GM18867 (cell line): ENCODE results near the gene ZNF74.
"Not testable (repeated sequence)": the region's sequence is repeated elsewhere in the genome, so short reads cannot be mapped to it uniquely, and the experiment has no call there.

ENCODE experiments used
- ATAC-seq: cut with Tn5 transposase; IDR thresholded peaks from one replicate; pipeline ENCODE4 v1.9.1; 2021; ENCODE audit warnings: mild to moderate bottlenecking, moderate library complexity; ENCODE audit not compliant: unreplicated experiment

ZNF74 gene

DNA sequence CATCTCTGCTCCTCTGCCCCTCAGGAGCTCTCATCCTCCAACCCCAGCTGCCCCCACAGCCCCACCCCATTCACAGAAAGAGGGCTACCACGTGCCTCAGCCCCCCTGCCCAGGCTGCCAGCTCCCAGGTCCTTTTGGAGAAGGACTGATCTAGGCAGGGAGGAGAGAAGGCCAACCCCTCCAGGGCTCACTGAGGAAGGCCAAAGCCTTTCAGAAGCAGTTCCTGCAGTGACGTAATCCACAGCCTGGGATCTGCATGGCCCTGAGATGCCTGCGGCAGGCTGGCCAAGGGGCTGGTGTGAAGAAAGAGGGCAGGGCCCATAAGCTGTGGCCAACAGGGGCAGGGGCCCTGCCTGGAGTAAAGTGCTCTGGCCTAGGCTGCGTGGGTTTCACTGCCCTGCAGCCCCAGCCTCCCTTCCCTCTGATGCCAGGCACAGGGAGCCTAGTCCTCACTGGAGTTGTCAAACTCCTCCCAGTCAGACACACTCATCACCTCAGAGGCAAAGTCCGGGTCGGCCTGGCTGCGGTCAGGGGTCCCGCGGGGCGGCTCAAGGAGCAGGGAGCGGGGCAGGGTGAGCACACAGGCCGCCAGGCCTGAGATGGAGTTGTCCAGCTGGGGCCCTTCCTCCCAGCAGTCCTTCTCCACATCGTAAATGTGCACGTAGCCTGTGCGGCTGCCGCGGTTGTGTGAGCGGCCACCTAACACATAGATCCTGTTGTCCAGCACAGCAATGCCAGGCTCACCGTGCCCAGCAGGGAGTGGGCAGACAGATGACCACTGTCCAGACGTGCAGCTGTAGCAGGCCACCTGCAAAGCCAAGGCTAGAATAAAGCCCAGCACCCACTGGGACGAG lies 47.9 kb downstream of the ZNF74 start:
- no peak for ATAC-seq

DNA sequence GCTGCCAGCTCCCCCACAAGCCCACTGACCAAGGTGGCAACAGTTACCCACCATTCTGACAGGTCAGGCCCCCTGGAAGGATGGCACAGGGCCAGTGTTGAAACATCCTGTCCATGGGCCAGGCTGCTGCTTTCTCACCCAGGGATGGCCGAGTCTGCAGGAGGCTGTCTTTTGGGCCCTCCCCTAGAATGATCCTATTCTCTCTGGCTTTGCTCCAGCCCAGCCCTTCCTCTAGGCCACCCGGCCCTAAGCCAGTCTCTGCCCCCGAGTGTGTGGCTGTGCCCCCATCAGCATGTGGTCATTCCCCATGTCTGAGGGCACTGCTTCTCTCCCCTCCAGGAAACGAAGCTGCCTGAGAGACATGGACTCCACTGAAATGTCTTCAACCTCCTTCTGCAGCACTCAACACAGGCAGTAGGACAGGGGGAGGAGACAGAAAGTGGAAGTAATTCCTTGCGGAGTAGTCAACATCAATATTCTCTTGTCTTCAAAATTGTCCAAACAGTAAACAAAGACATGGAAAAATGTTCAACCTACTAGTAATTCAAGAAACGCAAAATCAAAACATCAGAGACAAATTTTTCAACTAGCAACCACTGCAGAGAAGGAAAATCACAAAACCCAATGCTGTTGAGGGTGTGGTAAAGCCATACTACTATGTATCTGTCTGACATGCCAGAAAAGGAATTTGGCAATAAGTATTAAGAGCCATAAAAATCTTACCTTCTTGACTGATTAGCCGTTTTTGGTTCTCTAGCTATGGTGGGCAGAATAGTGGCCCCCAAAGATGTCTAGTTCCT lies 48.7 kb downstream of the ZNF74 start:
- ATAC-seq: no peak

DNA sequence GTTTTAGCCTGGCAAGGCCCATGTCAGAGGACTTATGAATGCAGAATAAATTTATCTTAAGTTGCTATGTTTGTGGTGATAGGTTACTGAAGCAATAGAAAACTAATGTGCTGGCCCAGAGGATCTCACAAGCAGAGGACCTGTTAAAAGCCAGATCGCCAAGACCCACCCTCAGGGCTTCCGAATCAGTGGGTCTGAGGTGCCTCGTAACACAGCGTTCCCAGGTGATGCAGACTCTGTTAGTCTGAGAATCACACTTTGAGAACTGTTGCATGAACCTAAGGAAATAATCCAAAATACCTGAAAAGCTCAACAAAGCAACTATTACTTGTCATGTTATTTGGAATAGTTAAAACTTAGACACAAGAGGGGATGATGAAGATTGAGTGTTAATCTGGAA lies 50.4 kb downstream of the ZNF74 start:
- ATAC-seq: no peak

DNA sequence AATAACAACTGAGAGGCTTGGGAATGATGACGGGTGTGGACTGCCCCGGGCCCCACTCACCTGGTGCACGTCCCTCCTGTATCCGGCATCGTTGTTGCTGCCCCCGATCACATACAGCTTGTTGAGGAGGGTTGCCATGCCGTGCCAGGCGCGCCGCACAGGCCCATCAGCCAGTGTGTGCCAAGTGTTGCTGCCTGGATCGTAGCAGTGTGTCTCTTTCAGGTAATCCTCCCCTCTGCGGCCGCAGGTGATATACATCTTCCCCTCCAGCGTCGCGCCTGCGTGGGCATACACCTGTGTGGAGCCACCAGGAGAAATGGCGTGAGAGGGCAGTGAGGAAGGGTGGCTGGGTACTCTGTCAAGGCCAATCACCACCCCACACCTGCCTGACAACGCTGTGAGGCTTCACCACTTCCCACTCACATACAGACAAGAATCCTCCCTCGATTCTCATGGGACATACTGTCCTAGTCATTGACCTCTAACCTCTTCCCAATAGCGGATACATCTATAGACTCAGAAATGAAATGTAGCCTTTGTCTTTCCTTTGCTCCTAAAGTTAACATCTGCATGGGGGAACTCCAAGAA lies 52.5 kb downstream of the ZNF74 start:
- no peak for ATAC-seq

DNA sequence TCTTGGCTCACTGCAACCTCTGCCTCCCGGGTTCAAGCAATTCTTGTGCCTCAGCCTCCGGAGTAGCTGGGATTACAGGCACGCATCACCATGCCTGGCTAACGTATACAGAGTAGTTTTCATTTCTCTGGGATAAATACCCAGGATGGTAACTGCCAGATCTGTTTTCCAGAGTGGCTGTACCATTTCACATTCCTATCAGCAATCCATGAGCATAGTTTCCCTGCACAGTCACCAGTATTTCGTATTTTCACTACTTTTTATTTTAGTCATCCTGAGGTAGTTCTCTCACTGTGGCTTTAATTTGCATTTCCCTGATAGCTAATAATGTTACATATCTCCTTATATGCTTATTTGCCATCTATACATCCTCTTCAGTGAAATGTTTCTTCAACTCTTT lies 54.7 kb downstream of the ZNF74 start:
- no peak for ATAC-seq

DNA sequence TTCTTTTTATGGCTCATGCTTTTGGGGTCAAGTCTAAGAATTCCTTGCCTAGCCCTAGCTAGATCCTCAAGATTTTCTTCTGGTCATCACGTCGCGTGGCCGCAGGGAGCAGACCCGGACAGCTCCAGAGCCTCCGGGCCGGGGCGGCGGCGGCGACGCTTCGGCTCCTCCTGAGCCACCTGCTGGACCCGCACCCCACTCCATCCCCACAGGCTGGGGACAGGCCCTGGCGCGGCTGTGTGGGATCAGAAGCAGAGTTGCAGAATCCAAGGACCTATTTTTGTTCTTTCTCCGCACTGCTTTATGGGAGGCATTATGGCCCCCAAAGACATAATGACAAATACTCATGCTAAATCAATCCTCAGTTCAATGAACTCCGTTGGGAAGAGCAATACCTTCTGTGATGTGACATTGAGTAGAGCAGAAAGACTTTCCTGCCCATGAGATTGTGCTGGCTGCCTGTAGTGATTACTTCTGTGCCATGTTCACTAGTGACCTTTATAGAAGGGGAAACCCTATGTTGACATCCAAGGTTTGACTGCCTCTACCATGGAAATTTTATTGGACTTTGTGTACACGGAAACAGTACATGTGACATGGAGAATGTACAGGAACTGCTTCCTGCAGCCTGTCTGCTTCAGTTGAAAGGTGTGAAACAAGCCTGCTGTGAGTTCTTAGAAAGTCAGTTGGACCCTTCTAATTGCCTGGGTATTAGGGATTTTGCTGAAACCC lies 56.0 kb downstream of the ZNF74 start:
- no peak for ATAC-seq

DNA sequence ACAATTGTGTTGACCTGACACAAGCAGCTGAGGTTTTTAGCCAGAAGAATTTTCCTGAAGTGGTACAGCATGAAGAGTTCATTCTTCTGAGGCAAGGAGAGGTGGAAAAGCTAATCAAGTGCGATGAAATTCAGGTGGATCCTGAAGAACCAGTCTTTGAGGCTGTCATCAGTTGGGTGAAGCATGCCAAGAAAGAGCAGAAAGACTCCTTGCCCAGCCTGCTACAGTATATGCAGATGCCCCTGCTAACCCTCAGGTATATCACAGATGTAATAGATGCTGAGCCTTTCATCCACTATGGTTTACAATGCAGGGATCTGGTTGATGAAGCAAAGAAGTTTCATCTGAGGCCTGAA lies 56.6 kb downstream of the ZNF74 start:
- no peak for ATAC-seq

DNA sequence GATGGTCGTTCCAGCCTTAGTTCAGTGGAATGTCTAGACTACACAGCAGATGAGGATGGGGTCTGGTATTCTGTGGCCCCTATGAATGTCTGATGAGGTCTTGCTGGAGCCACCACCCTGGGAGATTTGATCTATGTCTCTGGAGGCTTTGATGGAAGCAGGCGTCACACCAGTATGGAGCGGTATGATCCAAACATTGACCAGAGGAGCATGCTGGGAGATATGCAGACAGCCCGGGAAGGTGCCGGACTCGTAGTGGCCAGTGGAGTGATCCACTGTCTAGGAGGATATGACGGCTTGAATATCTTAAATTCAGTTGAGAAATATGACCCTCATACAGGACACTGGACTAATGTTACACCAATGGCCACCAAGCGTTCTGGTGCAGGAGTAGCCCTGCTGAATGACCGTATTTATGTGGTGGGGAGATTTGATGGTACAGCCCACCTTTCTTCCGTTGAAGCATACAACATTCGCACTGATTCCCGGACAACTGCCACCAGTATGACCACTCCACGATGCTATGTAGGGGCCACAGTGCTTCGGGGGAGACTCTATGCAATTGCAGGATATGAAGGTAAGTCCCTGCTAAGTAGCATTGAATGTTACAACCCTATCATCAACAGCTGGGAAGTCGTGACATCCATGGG lies 57.3 kb downstream of the ZNF74 start:
- ATAC-seq: not testable (repeated sequence)

DNA sequence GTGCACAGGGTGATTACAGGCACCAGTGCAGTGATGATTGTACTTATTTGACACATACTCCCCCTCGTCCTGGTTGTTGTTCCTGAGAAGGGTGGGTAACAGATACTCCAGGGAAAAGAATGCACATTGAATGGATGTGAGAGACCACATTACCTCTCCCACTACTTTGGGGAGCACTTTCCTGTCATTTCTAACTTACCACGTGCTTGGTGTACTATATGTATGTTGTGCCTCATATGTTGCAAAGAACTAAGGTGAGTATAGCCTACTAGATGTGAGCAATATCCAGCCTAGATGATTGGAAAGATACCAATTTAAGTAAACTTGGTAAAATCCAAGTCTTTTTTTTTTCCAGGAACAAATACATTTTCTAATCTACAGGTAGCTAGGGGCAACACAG lies 58.0 kb downstream of the ZNF74 start:
- no peak for ATAC-seq

DNA sequence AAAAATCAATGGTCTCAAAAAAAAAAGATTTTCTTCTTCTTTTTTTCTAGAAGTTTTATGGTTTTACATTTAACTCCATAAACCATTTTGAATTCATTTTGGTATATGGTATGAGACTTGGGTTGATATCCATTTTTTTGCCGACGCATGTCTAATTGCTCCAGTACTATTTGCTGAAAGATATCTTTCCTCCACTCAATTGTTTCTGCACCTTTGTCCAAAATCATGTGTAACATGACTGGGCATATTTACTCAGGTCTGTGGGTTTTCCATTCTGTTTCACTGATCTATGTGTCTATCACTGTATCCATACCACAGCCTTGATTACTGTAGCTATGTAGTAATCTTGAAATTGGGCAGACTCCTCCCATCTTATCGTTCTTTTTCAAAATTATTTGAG lies 59.3 kb downstream of the ZNF74 start:
- ATAC-seq: no peak

DNA sequence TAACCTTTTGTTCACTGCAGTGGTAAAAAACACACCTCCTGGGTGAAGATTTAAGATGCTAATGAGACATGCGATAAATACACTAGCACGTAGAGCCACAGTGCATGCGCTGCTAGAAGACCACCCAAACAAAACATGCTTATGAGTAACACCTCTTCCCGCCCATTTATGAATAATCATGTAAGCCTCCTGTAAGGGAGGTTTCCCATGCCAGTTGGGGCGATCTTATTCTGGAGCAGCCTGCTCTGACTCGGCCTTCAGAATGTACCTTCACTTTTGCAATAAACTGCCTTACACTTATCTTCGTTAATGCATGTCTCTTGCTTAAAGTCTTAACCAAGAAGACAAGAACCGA lies 61.7 kb downstream of the ZNF74 start:
- no peak for ATAC-seq

DNA sequence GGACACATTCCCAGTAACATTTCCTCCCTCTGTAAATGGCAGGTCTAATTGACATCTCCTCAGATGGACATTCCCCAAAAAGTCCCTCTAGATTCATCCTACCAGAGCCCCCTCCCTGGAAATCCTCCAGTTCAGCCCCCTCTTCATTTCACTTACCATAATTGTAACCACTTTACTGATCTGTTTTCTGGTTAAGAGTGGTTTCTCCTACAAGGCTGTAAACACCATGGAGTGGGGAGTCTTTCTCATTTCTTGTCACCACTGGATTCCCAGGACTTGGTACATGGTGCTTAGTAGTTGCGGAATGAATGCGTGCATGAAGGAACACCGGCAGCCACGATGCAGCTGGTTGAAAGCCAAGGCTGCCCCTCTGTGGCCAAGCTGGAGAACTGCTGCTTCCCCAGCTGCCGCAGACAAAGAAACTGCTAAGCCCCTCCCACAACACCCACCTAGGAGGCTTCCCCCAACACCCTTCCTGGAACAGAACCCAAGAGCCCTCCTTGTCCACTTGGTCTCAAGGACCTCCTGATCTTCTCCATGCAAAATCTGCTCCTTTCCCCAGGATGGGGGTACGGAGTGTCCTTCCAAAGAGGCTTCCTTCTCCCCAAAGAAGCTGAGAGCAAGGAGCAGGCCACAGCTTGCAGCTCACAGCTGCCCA lies 62.2 kb downstream of the ZNF74 start:
- peak; percentile 53 for ATAC-seq

DNA sequence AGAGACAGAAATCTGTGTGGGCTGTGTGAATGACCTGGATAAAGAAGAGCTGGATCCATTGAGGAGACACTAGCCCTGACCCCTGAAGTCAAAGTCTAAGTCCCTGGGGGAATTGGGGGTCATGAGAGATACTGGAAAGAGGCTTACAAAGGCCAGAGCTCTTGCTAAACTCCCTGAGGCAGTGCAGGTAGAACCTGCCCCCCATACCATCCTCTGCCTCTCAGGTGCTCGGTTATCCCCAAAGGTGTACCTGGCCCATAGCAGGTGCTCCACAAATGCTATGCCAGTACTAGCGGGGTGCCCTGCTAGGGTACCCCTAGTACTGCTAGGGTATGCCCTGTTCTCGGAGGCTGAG lies 62.7 kb downstream of the ZNF74 start:
- ATAC-seq: no peak

DNA sequence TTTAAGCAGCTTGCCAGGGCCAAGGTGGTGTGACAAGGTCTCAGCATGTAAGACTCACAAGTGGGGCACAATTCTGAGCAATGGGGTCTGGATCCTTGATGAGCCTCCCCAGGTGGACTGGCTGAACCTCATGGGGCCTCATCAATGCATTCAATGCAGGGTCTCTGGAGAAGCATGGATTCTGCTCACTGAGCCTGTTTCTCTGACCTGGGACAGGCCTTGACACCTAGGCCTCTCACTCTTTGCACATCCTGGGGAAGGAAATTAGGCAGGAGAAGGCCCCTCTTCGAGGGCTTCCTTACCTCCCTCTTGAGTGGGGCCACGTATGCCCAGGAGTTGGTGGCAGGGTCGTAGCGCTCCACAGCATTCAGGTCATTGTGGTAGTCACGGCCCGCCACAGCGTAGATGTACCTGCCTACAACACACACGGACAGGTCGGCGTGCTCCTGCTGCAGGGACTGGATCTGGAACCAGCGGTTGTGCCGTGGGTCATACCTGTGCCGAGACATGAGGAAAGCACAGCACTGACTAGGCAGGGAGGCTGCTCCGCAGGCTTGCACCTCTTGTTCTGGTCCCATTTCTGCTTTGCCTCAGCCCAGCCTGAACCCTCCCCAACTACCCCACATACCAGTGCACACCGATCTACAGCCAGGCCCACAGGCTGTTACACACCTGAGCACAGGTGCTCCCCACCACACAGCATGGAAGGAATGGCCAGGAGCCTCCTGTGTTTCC lies 63.7 kb downstream of the ZNF74 start:
- no peak for ATAC-seq
